Loucy (cell line): Measurements from ENCODE around the gene SMTN.

ENCODE experiments used
- CTCF ChIP-seq: fragments of 200-600 bp; sonication (generic); conservative IDR thresholded peaks from 2 replicates; pipeline ENCODE4 v1.5.1; 2014; ENCODE audit warnings: mild to moderate bottlenecking, antibody characterized with exemption, low read length
- EZH2phosphoT487 ChIP-seq: fragments of 200-600 bp; IDR thresholded peaks from 2 replicates; pipeline ENCODE4 v1.6.1; 2018; ENCODE audit warnings: antibody characterized with exemption, mild to moderate bottlenecking, moderate library complexity, borderline replicate concordance

- TF ChIP-seq CTCF (no peak), EZH2phosphoT487 (no peak)
These were observed 40.3 kb downstream of the SMTN start for GRCh38 chr22:31121403-31121802.
